HG03064 (cell line): Measurements from ENCODE around the gene MORC2.

Source experiments
- ATAC-seq: cut with Tn5 transposase; IDR thresholded peaks from one replicate; pipeline ENCODE4 v1.9.1; 2021; ENCODE audit warnings: low read depth; ENCODE audit not compliant: unreplicated experiment

MORC2 gene

DNA sequence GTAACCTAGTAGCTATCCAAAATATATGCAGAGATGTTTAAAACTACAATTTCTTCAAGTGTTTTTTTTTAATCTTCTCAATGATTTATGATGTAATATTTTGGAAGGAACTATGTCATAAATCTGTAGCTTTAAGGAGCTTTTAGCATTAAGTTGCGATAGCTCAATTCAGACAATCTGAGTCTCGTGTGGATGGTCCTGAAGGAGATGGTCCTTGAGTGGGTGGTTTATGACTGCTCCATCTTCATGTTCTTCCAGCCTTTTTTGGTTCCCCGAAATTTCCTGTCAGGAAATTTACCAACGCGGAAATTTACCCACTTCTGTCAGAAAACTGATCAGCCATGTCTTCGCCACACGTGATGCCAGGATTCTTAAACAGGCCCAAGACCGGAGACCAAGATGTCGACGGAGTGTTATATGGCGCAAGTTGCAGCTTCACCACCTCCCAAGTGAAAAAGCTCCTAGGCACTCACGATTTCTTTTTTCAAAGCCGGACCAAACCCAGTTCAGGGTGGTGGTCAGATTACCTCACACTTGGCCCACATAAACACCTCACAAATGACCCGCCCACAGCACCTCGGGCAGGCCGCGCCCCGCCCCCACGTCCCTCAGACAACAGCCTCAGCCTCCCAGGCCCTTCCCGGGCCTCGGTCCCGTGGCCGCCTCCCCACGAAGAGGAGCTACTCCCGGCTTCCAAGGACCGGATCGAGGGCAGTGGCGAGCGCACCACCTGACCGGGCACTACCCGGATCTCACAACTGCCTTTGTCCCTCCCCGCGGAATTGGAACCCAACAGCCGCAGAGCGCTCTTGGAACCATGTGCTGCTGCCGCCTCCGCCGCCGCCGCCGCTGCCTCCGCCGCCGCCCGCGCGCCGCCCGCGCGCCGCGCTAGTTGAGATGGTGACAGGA is at the start of gene MORC2:
TSS of gene MORC2 (minus strand) at position 760 of the 909 bp plus-strand sequence. CDS start 885 bp downstream, outside the sequence.
- ATAC-seq, result peak; percentile 28

DNA sequence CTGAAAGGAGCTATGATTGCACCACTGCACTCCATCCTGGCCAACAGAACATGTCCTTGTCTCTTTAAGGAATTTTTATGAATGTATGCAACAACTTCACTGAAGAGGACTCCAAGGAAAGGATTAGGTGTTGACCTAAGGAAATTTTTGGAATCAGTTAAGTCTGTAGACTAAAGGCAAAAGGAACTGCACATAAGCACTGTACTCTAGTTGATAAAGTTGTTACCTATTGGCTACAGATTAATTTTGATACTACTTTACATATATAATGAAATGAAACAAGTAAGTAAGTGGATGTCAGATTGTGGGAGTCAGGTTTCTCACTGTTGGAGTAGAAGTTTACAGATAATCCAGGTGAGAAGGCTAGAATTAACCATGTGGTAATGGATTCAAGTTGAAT is 37.0 kb upstream of the MORC2 start:
- no peak for ATAC-seq

DNA sequence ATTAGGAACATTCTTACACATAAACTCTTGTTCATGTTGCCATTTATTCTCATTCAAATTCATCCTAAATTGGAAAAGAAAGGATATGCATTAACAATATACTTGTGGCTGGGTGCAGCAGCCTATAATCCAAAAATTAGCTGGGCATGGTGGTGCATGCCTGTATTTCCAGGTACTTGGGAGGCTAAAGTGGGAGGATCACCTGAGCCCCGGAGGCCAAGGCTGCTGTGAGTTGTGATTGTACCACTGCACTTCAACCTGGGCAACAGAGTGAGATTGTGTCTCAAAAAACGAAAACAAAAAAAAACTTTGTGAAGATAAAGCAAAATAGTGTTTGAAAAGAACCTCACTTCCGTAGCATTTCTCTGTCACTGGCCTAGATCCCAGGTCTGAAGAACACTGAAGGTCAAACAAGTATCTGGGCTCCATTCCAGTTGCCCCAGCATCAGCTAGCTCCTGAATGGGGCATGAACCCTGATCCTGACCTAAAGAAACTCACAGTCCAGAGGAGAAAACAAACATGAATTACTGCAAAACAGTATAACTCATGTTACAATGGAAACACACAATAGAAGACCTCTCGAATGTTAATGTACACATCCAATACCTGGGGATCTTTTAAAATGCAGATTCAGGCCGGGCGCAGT is 32.7 kb upstream of the MORC2 start:
- ATAC-seq, result no peak

DNA sequence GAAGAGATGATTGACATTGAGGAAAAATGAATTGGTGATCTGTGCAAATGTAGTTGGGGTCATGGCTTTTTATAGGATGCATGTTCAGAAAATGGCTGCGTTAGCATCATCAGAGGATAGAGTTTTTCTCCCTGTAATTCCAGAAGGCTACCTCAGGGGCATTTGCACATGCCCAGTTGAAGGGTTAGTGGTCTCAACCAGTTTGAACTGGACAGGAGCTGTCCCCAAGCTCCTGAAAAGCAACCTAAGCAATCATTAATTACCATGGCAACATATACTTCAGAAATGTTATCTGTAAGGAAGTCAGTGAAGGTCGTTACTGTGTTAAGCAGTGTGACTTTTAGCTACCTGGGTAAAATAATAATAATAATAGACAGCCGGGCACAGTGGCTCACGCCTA is 29.8 kb upstream of the MORC2 start:
- no peak for ATAC-seq

DNA sequence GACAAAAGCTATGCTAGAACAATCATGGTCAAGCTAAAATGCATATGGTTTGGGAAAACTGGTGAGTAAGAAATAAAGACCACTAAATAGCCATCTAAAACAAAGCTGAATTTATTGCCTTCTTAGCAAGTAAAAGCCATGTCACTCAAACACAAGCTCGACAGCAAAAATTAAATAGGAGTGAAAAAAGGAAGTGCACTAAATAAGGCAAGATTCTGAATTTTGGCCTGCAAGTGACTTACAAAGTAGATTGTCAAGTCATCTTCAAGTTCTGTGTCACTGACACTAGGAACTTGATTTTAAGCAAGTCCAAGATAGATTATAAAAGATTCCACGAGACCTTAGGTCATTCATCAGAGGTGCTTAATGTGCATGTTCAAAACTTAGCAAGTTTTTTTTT is 27.9 kb upstream of the MORC2 start:
- ATAC-seq, result no peak

DNA sequence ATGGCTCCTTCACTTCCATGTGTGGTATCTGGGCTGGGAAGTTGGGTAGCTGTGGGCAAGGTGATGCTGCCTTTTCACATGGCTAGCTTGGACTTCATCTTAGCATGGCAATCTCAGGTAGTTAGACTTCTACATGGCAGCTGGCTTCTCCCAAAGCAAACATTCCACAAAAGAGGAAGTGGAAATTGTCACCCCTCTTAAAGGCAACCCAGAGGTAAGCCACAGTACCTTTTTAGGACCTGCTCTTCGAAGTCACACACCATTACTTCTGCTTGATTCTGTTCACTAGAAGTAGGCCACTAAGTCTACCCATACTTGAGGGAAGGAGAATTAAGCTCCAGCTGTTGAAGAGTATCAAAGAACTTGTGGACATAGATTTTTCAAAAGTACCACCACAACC is 26.4 kb upstream of the MORC2 start:
- no peak for ATAC-seq

DNA sequence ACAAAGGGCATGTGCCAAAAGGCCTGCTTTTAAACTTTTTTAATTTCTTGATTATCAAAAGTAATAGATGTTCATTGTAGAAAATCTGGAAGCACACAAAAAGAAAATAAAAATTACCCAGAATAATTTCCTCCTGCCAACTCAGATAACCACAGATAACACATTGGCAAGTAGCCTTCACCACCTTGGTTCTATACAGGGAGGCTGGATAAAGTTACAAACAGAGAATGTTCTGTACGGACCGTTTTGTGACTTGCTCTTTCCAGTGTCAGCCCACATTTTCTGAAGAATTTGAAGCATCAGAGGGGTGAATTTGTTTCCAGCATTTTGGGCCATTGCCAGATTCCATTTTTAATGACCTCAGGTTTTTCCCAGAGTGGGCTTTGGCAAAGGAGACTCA is 24.0 kb upstream of the MORC2 start:
- no peak for ATAC-seq

DNA sequence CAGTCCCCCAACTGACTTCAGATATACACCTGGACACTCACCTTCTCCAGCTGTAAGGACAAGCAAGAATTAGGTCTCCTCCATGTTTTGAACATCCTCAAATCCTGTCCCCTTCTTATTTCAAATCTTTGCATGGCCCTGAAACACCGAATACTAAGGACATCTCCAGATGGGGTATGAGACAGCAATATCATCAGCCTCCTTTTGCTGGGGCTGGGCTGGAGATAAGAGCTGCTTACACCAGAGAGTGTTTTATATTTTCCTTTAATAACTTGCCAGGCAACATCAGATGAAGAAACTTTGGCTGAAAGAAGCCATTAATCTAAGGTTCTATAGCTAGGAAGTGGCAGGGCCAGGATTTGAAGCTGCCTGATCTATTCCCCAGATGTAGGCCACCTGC is 22.1 kb upstream of the MORC2 start:
- no peak for ATAC-seq

DNA sequence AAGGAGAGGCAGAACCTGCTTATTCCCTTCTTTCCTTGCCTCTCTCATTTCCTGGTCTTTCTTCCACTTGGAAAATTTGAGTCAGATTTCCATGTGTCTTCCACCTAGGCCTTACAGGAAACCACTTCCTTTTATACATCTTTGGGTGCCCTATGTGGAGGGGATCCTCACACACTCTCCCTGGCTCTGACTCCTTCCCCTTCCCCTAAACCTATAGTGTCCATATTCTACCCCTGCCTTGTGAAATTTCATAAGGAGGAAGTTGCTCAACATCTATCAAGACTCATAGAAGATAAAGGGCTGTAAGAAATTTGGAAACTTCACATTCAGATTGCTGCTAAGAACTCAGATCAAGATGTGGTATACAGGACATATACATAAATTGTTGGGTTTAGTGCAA is 20.9 kb upstream of the MORC2 start:
- no peak for ATAC-seq

DNA sequence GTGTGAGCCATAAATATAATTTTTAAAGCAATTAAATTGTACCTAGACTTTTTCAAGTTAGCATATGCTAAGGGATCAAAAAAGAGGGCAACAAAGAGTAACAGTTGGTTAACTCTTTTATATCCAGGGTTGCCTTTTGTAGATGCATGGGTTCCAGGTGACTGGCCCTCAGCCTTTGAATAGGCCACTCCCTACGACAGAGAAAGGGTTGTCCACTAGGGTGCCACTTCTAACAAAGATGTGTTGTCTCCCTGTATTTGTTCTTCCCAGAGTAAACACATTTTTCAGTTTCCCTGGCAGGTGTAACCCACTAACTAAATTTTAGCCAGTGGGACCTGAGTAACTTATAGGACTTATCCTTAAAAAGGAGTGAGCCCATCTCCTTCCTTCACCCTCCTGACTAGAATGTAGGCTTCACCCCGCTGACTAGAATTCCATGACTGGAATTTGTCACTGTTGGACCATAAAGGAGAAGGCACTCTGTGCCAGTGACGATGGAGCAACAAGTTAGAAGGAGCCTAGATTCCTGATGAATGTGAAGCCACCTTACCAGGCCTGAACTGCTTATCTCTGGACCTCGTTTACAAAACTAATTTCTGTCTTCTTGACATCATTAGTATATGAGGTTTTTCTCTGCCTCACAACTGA is 17.1 kb upstream of the MORC2 start:
- no peak for ATAC-seq

DNA sequence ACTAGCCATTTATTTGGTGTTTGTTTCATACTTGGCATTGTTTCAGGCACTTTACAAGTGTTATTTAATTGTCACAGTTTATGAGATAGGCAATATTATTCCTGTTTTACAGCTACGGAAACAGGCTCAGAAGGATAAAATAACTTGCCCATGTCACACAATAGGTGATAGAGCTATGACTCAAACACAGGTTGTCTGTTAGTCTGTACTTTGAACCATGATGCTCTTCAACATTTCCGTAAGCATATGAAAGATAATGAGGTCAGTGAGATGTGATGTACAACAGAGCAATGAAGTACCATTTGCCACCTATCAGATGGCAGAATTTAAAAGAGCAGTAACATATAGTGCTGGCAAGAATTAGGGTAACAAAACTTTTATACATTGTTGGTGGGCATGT is 15.7 kb upstream of the MORC2 start:
- no peak for ATAC-seq

DNA sequence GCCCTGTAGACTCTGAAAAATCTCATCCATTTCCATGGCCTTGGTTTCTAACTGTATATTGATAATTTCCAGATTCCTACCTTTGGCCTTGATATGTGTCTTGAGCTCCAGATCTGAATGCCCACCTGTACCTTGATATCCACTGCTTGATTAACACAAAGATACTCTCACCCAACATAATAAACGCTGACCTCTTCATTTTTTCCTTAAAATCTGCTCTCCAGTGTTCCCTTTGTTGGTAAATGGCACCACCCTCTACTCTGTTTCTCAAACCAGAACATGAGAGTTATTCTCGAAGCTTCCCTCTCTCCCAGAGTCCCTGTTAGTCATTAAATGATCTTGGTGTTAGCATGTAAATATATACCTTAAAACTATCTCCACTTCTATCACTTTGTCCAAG is 13.9 kb upstream of the MORC2 start:
- ATAC-seq, result no peak

DNA sequence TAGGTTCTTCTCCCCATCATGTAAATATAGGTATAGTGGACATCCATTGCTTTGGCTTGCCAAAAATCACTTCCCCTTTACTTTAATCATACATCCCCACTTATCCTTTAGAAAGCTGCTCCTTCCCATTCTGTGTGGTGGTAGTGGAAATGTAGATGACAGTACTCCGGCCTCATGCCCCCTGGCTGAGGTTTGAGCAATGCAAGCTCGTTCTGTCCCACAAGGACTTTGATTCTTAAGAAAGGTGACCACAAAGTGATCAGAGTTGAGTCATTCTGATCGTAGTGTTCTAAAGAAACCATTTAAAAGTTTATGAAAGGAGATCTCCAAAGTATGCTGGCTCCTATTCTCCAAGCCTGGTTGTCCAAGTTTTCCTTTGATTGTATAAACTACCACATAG is 11.4 kb upstream of the MORC2 start:
- ATAC-seq, result no peak

DNA sequence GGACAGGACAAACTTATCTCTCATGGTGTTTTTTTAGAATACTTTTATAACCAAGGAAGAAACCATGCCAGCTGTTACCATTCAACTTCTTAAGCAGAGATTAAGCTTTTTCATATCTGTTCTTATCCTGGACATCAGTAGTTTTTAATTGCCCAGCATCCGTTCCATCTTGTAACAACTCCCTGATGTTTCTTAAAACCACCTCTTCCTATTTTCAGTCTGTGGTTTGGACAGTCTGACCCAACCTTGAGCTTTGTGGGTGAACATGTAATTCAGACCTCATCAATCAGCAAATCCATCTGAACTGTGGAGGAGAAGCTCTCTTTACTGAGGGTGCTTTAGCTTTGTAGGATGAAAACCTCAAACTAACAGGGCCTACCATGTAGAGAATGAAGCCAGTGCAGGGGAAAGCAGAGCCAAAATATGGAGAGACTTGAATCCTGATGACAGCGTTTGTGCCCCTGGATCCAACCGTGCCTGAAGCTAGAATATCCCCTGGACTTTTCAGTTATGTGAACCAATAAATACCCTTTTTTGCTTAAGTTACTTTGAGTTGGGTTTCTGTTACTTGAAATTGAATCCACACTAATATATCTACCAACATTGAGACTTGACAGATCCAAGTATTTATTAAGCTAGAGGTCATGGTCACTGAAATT is 9.9 kb upstream of the MORC2 start:
- no peak for ATAC-seq

DNA sequence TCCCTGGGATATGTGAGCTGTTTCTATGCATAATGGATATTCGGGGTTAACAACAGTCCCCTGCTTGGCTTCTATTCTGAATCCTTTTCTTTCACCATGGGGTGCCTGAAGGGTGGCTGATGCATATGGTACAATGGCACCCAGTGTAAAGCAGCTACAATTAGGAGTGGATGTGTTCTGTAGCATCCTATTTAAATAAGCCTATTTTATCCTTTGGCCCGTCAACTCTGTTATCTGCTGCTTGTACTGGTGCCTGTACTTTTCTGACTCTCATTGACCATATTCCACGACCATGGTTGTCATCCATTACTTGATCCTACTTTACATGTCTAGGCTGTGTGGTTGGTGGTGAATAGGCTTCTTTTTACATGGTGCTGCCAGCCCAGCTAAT is 1.8 kb upstream of the MORC2 start:
- ATAC-seq, result no peak

DNA sequence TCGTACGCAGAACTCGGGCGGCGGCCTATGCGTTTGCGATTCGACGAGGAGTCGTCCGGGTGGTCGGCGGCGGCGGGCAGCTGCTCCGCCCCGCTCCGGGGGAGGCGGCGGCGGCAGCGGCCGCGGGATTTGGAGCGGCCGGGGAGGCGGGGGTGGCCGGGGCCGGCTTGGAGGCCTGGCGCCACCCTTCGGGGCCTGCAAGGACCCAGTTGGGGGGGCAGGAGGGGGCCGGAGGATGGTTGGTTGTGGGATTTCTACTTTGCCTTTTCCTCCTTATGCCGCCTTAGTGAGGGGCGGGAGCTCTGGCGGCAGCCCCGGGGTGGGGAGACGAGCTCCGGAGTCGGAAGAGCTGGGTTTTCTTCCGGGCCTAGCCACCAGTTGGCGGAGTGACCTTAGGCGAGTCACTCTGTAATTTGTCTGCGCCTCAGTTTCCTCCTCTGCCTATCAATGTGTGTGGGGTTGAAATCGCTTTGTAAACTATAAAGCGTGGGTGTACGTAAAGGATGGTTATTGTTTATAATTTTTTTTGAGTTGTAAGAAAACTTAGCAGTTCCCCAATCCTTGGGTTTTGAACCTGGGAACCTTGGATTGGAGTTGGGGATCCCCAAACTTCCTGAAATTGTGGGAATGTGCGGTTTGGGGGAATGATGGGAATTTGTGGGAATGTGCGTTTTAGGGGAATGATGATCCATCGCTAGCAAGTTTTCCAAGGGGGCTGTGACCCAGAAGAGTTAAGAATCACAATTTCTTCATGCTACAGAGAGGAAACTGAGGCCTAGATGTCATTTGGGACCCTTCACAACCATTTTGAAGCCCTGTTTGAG is 1.2 kb upstream of the MORC2 start:
- ATAC-seq, result no peak

DNA sequence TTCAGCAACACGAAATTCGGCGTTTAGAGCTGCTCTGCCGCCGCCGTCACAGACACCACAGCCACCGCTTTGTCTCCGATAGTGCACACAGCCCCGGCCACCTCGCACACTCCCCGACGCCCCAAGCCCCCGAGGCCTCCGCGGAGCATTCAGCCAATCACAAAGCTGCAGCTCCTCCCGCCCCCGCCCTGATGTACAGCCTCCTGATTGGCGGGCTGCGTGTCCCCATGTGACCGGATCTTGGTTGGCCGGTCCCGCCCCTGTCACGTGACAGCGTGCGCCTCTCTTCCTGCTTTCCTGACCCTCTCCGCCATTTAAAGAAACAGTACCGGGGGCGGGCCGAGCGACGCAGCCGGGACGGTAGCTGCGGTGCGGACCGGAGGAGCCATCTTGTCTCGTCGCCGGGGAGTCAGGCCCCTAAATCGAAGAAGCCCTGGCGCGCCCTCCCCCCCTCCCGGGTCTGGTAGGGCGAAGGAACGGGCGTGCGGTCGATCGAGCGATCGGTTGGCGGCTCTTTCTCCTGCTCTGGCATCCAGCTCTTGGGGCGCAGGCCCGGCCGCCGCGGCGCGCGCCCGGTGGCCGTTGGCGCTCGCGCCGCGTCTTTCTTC is 454 bp upstream of the MORC2 start, which contains the start of gene TUG1:
TSS of gene TUG1 (plus strand) at position 342 of the 608 bp plus-strand sequence.
- ATAC-seq, result peak; percentile 82

DNA sequence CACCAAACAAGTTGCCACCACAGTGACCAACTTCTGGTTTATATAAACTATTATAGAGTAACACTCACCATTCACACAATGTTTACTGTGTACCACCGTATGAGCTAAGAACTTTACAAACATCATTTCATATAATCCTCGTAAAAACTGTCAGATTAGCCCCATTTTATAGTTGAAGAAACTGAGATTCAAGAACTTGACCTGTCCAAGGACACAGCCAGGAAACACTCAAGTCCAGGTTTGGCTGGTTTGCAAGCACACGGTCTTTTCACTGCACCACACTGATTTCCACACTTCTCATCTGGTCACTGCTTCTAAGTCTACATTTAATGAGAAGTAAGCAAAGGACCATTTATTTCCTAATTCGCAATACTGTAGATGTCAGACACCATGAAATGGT is 3.7 kb downstream of the MORC2 start:
- no peak for ATAC-seq

DNA sequence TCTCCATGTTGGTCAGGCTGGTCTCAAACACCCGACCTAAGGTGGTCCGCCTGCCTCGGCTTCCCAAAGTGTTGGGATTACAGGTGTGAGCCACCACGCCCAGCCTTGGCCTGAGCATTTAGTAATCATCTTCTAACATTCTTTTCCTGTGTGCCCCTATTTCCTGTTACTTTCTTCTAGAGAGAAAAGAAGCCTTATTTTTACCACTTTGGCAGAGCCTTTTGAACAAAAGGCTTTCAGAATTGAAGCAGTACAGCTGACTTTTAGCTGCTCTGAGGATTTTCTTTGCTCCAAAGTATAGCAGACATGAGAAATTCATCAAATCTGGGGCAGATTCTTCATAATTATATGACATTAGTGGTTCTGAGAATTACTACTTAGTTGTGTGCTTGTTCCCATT is 13.4 kb downstream of the MORC2 start:
- no peak for ATAC-seq

DNA sequence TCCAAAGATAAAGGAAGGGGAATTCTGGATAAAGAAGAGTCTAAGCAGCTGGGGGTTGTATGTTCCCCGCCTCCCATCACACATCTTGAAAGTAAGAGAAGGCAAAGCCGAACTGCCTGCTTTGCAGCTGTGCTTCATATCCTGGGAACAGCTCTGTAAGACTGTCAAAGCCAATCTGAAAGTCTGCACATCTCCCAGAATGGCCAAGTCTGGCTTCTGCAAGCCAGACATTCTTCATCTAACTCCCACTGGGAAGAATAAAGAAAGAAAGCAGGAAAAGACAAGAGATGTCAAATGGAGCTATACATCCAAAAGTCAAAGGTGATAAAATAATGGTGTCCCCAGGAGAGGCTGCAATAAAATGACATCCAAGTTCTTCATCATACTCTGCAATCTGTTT is 15.4 kb downstream of the MORC2 start:
- no peak for ATAC-seq
